Activated B cell treated with CpG ODN at 0.5 μM for 24 hours (primary cell): ENCODE data around the gene ASZ1. TPM values are rescaled to one million over a fixed set of nuclear protein-coding genes. Genes with fewer than 3 reads are reported as not detected.
"Not testable (repeated sequence)": the region's sequence is repeated elsewhere in the genome, so short reads cannot be mapped to it uniquely, and the experiment has no call there.

Source experiments
- ATAC-seq: fragments of 200-7000 bp; cut with Tn5 transposase; one replicate; pipeline ENCODE4 v1.10.0; 2021; ENCODE audit warnings: low read depth, mild to moderate bottlenecking, moderate library complexity
- CTCF ChIA-PET: fragments of 350-600 bp; sonication (Branson Sonifier 250); formaldehyde crosslinking; loops from one replicate; lab custom pipeline; 2021; ENCODE audit warnings: antibody characterized with exemption; lab: Charles Lee
- POLR2A ChIA-PET: fragments of 350-600 bp; sonication (Branson Sonifier 250); formaldehyde crosslinking; loops from one replicate; lab custom pipeline; 2021; ENCODE audit warnings: antibody characterized with exemption; lab: Charles Lee
- DNase-seq: peaks from one replicate; pipeline ENCODE4 v3.0.0; 2022
- H3K27ac Mint-ChIP-seq: one replicate; pipeline ENCODE4 v1.8.0; 2020; ENCODE audit warnings: mixed read lengths
- H3K27me3 Mint-ChIP-seq: one replicate; pipeline ENCODE4 v1.8.0; 2021; ENCODE audit warnings: mixed read lengths
- H3K36me3 Mint-ChIP-seq: one replicate; pipeline ENCODE4 v1.8.0; 2021; ENCODE audit warnings: low read depth, mixed read lengths
- H3K4me1 Mint-ChIP-seq: one replicate; pipeline ENCODE4 v1.8.0; 2021; ENCODE audit warnings: mixed read lengths
- H3K4me3 Mint-ChIP-seq: one replicate; pipeline ENCODE4 v1.8.0; 2020; ENCODE audit warnings: mild to moderate bottlenecking, mixed read lengths
- H3K9me3 Mint-ChIP-seq: one replicate; pipeline ENCODE4 v1.8.0; 2020; ENCODE audit warnings: mixed read lengths
- CTCF ChIP-seq: fragments of 200-600 bp; IDR thresholded peaks from one replicate; pipeline ENCODE4 v1.8.0; 2022; ENCODE audit warnings: antibody characterized with exemption, mild to moderate bottlenecking
- intact Hi-C: fragments of 100-400 bp; cut with micrococcal nuclease; formaldehyde crosslinking; loops from one replicate; pipeline ENCODE4 v1.15.1; 2024
- total RNA-seq: library from RNA; stranded (reverse); gene quantifications from 2 replicates; pipeline ENCODE4 v1.2.3, GENCODE V29; 2022

ASZ1 gene
- total RNA-seq, result not detected in 2 replicates

- intact Hi-C loops, result no loop called here
Observed at GRCh38 chr7:117427258-117427701, at the start of gene ASZ1. ASZ1 (minus strand) TSS chr7:117427493; CDS start chr7:117427460, 33 bp downstream.

GRCh38 chr7:117476557-117477215, 49.4 kb upstream of the ASZ1 start:
- Mint-ChIP-seq H3K4me1 (no peaks in the 10 kb centered on the region), H3K4me3 (no peak overlapping the region), H3K27me3 (peaks cover 20% of the 10 kb centered on the region), H3K27ac (no peak overlapping the region), H3K36me3 (no peaks in the 10 kb centered on the region), H3K9me3 (no peaks in the 10 kb centered on the region)
- no peak for TF ChIP-seq CTCF
- no peak for ATAC-seq
- no peak for DNase-seq
- POLR2A ChIA-PET, result no interaction called here
- intact Hi-C loops, result no loop called here
- CTCF ChIA-PET, result no interaction called here

More at GRCh38 chr7:117427258-117427701, at the start of gene ASZ1:
- TF ChIP-seq CTCF, result no peak
- H3K4me3 Mint-ChIP-seq, result no peak within 1 kb of the TSS
- POLR2A ChIA-PET, result no interaction called here
- DNase-seq (no peak), ATAC-seq (no peak)
- peaks cover 2% of the 10 kb centered on the region for H3K9me3 Mint-ChIP-seq
- CTCF ChIA-PET, result no interaction called here
- H3K27ac Mint-ChIP-seq, result no peak within 1 kb of the TSS
- no peaks in the 10 kb centered on the region for H3K36me3 Mint-ChIP-seq
- no peaks in the 10 kb centered on the region for H3K4me1 Mint-ChIP-seq
- no peaks in the 10 kb centered on the region for H3K27me3 Mint-ChIP-seq

GRCh38 chr7:117472335-117472734, 45.0 kb upstream of the ASZ1 start:
- ChIA-PET POLR2A (no interaction called here), CTCF (no interaction called here)
- no peaks in the 10 kb centered on the region for H3K36me3 Mint-ChIP-seq
- no peak overlapping the region for H3K4me3 Mint-ChIP-seq
- no peak for ATAC-seq
- no peak for TF ChIP-seq CTCF
- H3K9me3 Mint-ChIP-seq, result no peaks in the 10 kb centered on the region
- DNase-seq, result no peak
- no peaks in the 10 kb centered on the region for H3K4me1 Mint-ChIP-seq
- intact Hi-C loops, result no loop called here
- no peak overlapping the region for H3K27ac Mint-ChIP-seq
- no peaks in the 10 kb centered on the region for H3K27me3 Mint-ChIP-seq

GRCh38 chr7:117470777-117471176, 43.5 kb upstream of the ASZ1 start:
- no peaks in the 10 kb centered on the region for H3K27me3 Mint-ChIP-seq
- TF ChIP-seq CTCF, result no peak
- no peaks in the 10 kb centered on the region for H3K4me1 Mint-ChIP-seq
- ChIA-PET CTCF (no interaction called here), POLR2A (no interaction called here)
- intact Hi-C loops, result no loop called here
- ATAC-seq, result no peak
- no peak overlapping the region for H3K4me3 Mint-ChIP-seq
- DNase-seq, result no peak
- H3K27ac Mint-ChIP-seq, result no peak overlapping the region
- no peaks in the 10 kb centered on the region for H3K36me3 Mint-ChIP-seq
- H3K9me3 Mint-ChIP-seq, result no peaks in the 10 kb centered on the region

GRCh38 chr7:117468174-117468573, 40.9 kb upstream of the ASZ1 start:
- ChIA-PET CTCF (no interaction called here), POLR2A (no interaction called here)
- DNase-seq, result no peak
- no peaks in the 10 kb centered on the region for H3K36me3 Mint-ChIP-seq
- no peak overlapping the region for H3K4me3 Mint-ChIP-seq
- H3K9me3 Mint-ChIP-seq, result no peaks in the 10 kb centered on the region
- H3K27ac Mint-ChIP-seq, result no peak overlapping the region
- H3K4me1 Mint-ChIP-seq, result no peaks in the 10 kb centered on the region
- no peak for ATAC-seq
- no peaks in the 10 kb centered on the region for H3K27me3 Mint-ChIP-seq
- intact Hi-C loops, result no loop called here
- TF ChIP-seq CTCF, result no peak

- CTCF ChIA-PET, DNase-seq, intact Hi-C loops, H3K4me3 Mint-ChIP-seq, H3K27ac Mint-ChIP-seq, ATAC-seq, H3K27me3 Mint-ChIP-seq, H3K9me3 Mint-ChIP-seq, H3K4me1 Mint-ChIP-seq, H3K36me3 Mint-ChIP-seq, POLR2A ChIA-PET: not testable (repeated sequence)
Observed at GRCh38 chr7:117460815-117461214, 33.5 kb upstream of the ASZ1 start.
